Astrocyte of the hippocampus (primary cell): ENCODE data around the gene RNFT1.
A peak's percentile ranks its signal among the peaks of the same experiment; 100 is the strongest.
"Not testable (repeated sequence)": the region's sequence is repeated elsewhere in the genome, so short reads cannot be mapped to it uniquely, and the experiment has no call there.

Source experiments
- DNase-seq: peaks from one replicate; pipeline ENCODE4 v3.0.0; 2011; ENCODE audit warnings: low read depth, low spot score

The RNFT1 gene

GRCh38 chr17:59930121-59930520 lies 34.4 kb downstream of the RNFT1 start:
- DNase-seq = not testable (repeated sequence)

- DNase-seq = not testable (repeated sequence)
Measured at GRCh38 chr17:59920637-59921036, 43.9 kb downstream of the RNFT1 start.

GRCh38 chr17:59916446-59916845 lies 48.1 kb downstream of the RNFT1 start:
- no peak for DNase-seq

GRCh38 chr17:59914274-59914854 lies 50.2 kb downstream of the RNFT1 start:
- peak; percentile 53 for DNase-seq

- no peak for DNase-seq
Measured at GRCh38 chr17:59907467-59907866, 57.1 kb downstream of the RNFT1 start.

GRCh38 chr17:59903455-59903854 lies 61.1 kb downstream of the RNFT1 start:
- no peak for DNase-seq
